ENCODE results near the gene SAMMSON. TPM values are rescaled to one million over a fixed set of nuclear protein-coding genes. Genes with fewer than 3 reads are reported as not detected.

The SAMMSON gene
- total and polyA plus RNA-seq, 10 of the 15 experiments (the other 5 are each of a cell fraction or from before 2014, with no cell fraction given), result not detected

GRCh38 chr3:70095260-70095659 is 95.7 kb downstream of the SAMMSON start:
- ChIA-PET POLR2A (no interaction called here), SMC1A (ENCODE audit: uncharacterized antibody, unreplicated experiment) (interaction anchor here (2.1 kb wide), 1 partner anchor 12 kb away, joined by 7 read pairs; no protein-coding TSS in a partner anchor), RAD21 (ENCODE audit: unreplicated experiment) (no interaction called here), CTCF (interaction anchor here (0.7 kb wide), 1 partner anchor 12 kb away, joined by 7 read pairs; no protein-coding TSS in a partner anchor)
- FAIRE-seq (no peak), ATAC-seq (no peak), DNase-seq (ENCODE audit: low read depth, low spot score) (no peak)
- peaks cover 10% of the 10 kb centered on the region for H3K4me1 ChIP-seq (ENCODE audit: control insufficient read depth, insufficient read depth, low read length)
- no peak overlapping the region for H3K27ac ChIP-seq (ENCODE audit: control insufficient read depth, insufficient read depth)
- no peaks in the 10 kb centered on the region for H3K79me2 ChIP-seq (ENCODE audit: control insufficient read depth, insufficient read depth, low read length)
- no peak overlapping the region for H3K4me3 ChIP-seq
- intact Hi-C loops (cut with micrococcal nuclease; ENCODE audit: unreplicated experiment), result no loop called here
- TF ChIP-seq HDGF (IDR thresholded peaks at IDR 0.05) (no peak), SIN3A (IDR thresholded peaks at IDR 0.05; ENCODE audit: low read depth, low read length) (no peak), EGR1 (IDR thresholded peaks at IDR 0.05; ENCODE audit: borderline replicate concordance in 1 of 2, low read depth in 2 of 2, low read length in 2 of 2) (no peak), ZSCAN29 (IDR thresholded peaks at IDR 0.05) (no peak), NR2F1 (conservative IDR thresholded peaks at IDR 0.05) (no peak), SREBF1 (IDR thresholded peaks at IDR 0.05; ENCODE audit: low read length) (no peak), NFYA (IDR thresholded peaks at IDR 0.05; ENCODE audit: borderline replicate concordance, low read depth, low read length) (no peak), IRF5 (IDR thresholded peaks at IDR 0.05; ENCODE audit: borderline replicate concordance) (no peak), RAD21 (IDR thresholded peaks at IDR 0.05; ENCODE audit: insufficient read depth, low read depth, low read length) (no peak), RUNX3 (IDR thresholded peaks at IDR 0.05; ENCODE audit: low read length) (no peak), NKRF (conservative IDR thresholded peaks at IDR 0.05) (no peak), STAT3 (IDR thresholded peaks at IDR 0.05; ENCODE audit: low read depth, low read length) (no peak), ZNF622 (IDR thresholded peaks at IDR 0.05) (no peak)
- TF ChIP-seq, protein P1, sequence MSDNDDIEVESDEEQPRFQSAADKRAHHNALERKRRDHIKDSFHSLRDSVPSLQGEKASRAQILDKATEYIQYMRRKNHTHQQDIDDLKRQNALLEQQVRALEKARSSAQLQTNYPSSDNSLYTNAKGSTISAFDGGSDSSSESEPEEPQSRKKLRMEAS (IDR thresholded peaks at IDR 0.05; ENCODE audit: low read depth, low read length), result no peak
- in situ Hi-C loops (cut with MboI), result no loop called here
- no peaks in the 10 kb centered on the region for H3K27me3 ChIP-seq (replicated peaks in 1 of 2; ENCODE audit: control insufficient read depth in 2 of 2, insufficient read depth in 2 of 2, low read length in 1 of 2)
- H2AFZ ChIP-seq (ENCODE audit: control insufficient read depth, low read depth, low read length), result no peak overlapping the region
- no TSS peak for BruUV-seq (replicated peaks)
- H3K4me2 ChIP-seq (ENCODE audit: control insufficient read depth, insufficient read depth), result no peak overlapping the region
- no peaks in the 10 kb centered on the region; the same call in 2 of the 3 replicates for H3K9me3 ChIP-seq (replicated peaks; ENCODE audit: control insufficient read depth, insufficient read depth, low read length)
- no peaks in the 10 kb centered on the region for H4K20me1 ChIP-seq (ENCODE audit: control insufficient read depth, insufficient read depth)
- H3K36me3 ChIP-seq (ENCODE audit: control insufficient read depth in 2 of 2, insufficient read depth in 2 of 2, low read length in 1 of 2), result no peaks in the 10 kb centered on the region
- WGBS (ENCODE audit: insufficient coverage, insufficient replicate concordance, low lambda C conversion rate, missing lambda C conversion rate), result 100% methylated on average over 2 of the region's 2 CpGs
- H3K9ac ChIP-seq (ENCODE audit: control insufficient read depth, insufficient read depth, low read length), result no peak overlapping the region

Measured in GM12878 (cell line).